BE2C (cell line): ENCODE results near the gene NTRK1.

Experiments
- DNase-seq: peaks from one replicate; pipeline ENCODE4 v3.0.0-alpha.2; 2020
- H3K27me3 ChIP-seq: fragments of 250-450 bp; sonication (Bioruptor Pico); 2 replicates; pipeline ENCODE4 v1.5.1; 2020; ENCODE audit warnings: mild to moderate bottlenecking
- H3K36me3 ChIP-seq: fragments of 250-450 bp; sonication (Bioruptor Pico); 2 replicates; pipeline ENCODE4 v1.5.1; 2020; ENCODE audit warnings: mild to moderate bottlenecking
- H3K4me1 ChIP-seq: fragments of 250-450 bp; sonication (Bioruptor Pico); 2 replicates; pipeline ENCODE4 v1.5.1; 2020
- H3K4me3 ChIP-seq: 2 replicates; pipeline ENCODE4 v1.5.1; 2011; ENCODE audit warnings: low read depth, low read length
- H3K9me3 ChIP-seq: fragments of 250-450 bp; sonication (Bioruptor Pico); 2 replicates; pipeline ENCODE4 v1.5.1; 2020
- TF ChIP-seq, protein P1 (sequence below): IDR thresholded peaks from 2 replicates; pipeline ENCODE4 v1.5.1; 2012; ENCODE audit warnings: mild to moderate bottlenecking, low read depth, low read length

Gene NTRK1

GRCh38 chr1:156822680-156823079 lies 38.0 kb upstream of the NTRK1 start:
- no peaks in the 10 kb centered on the region for H3K9me3 ChIP-seq
- TF ChIP-seq, protein P1, sequence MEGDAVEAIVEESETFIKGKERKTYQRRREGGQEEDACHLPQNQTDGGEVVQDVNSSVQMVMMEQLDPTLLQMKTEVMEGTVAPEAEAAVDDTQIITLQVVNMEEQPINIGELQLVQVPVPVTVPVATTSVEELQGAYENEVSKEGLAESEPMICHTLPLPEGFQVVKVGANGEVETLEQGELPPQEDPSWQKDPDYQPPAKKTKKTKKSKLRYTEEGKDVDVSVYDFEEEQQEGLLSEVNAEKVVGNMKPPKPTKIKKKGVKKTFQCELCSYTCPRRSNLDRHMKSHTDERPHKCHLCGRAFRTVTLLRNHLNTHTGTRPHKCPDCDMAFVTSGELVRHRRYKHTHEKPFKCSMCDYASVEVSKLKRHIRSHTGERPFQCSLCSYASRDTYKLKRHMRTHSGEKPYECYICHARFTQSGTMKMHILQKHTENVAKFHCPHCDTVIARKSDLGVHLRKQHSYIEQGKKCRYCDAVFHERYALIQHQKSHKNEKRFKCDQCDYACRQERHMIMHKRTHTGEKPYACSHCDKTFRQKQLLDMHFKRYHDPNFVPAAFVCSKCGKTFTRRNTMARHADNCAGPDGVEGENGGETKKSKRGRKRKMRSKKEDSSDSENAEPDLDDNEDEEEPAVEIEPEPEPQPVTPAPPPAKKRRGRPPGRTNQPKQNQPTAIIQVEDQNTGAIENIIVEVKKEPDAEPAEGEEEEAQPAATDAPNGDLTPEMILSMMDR, result no peak
- DNase-seq, result no peak
- H3K4me3 ChIP-seq, result no peak overlapping the region
- H3K27me3 ChIP-seq, result no peaks in the 10 kb centered on the region
- H3K4me1 ChIP-seq, result no peaks in the 10 kb centered on the region
- H3K36me3 ChIP-seq, result no peaks in the 10 kb centered on the region

DNA sequence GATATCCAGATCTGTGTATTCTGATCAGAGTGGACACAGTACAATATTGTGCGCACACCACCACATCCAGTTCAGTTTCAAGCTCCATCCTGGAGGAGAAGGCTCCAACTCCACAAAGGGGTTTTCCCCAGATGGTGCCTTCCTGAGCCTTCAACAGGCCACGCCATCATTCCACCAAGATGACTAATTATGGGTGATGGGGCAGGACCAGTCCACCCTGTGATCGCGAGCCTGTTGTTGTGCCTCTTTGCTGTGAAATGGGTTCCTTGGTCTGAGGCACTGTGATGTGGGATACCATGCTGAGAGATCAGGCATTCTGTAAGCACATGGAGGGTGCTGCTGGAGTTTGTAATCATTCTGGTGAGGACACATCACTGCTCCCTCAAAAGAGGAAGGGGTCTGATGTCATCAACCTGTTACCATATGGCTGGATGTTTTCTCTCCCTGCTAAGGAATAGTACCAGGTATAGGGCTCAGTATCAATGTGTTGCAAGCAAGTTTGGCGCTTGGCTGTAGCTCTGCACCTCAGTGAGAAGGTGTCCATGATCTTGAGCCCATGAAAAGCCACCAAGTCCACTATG lies 37.4 kb upstream of the NTRK1 start:
- Histone ChIP-seq H3K36me3 (no peaks in the 10 kb centered on the region), H3K27me3 (no peaks in the 10 kb centered on the region), H3K4me3 (no peak overlapping the region), H3K9me3 (no peaks in the 10 kb centered on the region), H3K4me1 (no peaks in the 10 kb centered on the region)
- TF ChIP-seq, protein P1, result no peak
- no peak for DNase-seq

GRCh38 chr1:156826630-156827029 lies 34.0 kb upstream of the NTRK1 start:
- Histone ChIP-seq H3K4me3 (no peak overlapping the region), H3K36me3 (no peaks in the 10 kb centered on the region), H3K27me3 (no peaks in the 10 kb centered on the region), H3K4me1 (no peaks in the 10 kb centered on the region), H3K9me3 (no peaks in the 10 kb centered on the region)
- TF ChIP-seq, protein P1, result no peak
- no peak for DNase-seq

DNA sequence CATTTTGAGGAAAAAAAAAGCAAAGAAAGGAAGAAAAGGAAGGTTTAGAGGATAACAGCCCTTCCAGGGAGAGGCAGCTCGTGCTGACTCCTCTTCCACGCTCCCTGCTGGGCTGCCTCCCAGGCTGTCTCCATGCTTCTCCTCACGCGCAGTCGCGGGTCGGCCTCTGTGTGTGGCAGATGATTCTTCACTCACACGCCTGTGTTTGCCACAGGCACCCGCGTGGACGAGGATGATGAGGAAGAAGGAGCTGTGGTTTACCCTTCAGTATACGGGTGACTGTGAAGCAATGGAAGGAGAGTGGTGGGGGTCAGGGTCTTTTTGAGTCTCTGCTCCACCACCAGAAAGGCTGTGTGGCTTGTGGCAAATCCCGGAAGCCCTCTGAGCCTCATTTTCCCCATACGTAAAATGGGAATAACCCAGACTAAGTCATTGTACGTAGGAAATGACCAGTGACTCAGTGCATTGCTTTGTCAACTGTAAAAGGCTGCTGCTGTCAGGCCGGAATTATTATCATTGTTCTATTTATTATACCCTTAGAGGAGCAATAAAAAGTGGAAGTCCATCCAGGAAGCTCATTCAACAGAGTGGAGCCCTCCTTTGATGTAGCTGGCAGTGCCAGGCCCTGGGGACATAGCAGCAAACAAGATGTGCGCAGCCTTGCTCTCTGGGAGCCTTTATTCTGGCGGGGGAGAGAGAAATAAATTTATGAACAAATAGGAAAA lies 32.1 kb upstream of the NTRK1 start:
- TF ChIP-seq, protein P1, result no peak
- Histone ChIP-seq H3K27me3 (no peaks in the 10 kb centered on the region), H3K36me3 (no peaks in the 10 kb centered on the region), H3K4me1 (no peaks in the 10 kb centered on the region), H3K4me3 (no peak overlapping the region), H3K9me3 (no peaks in the 10 kb centered on the region)
- no peak for DNase-seq

DNA sequence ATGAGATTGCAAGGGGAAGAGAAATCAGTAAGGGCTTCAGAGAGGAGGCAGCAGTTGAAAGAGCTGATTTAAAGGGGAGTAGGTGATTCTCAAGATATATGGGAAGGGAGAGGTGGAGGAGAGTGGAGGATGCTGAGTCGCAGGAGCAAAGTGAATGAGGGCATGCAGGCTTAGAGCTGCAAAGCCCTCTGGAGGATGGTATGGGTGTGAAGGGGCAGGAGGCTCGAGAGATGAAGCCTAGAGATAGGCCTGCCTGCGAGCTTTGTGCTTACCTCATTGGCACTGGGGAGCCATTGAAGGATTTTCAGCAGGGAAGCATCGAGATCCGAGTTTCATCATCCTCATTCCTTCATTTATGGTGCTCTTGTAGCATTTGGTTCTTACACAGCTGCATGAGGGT lies 28.2 kb upstream of the NTRK1 start:
- TF ChIP-seq, protein P1, result no peak
- H3K27me3 ChIP-seq, result no peaks in the 10 kb centered on the region
- no peak for DNase-seq
- no peaks in the 10 kb centered on the region for H3K9me3 ChIP-seq
- no peaks in the 10 kb centered on the region for H3K36me3 ChIP-seq
- H3K4me1 ChIP-seq, result no peaks in the 10 kb centered on the region
- H3K4me3 ChIP-seq, result no peak overlapping the region

DNA sequence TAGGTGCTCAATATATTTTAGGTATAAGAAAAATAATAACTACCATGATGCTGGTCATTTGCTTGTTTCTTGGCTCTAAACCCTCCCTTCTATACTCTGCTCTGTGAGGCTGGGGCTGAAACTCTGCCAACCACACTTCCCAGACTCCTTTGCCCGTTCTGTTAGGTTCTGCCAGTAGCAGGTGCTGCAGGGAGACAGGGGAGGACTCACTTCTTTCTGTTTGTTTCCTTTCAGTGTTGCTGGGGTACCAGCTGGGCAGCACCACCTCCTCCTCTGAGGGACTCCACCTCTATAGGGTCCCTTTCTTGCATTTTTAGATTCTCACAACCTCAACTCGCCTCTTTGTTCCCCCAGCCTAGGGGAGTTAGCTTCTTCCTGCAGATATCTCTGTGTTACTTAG lies 27.1 kb upstream of the NTRK1 start:
- TF ChIP-seq, protein P1, result no peak
- H3K27me3 ChIP-seq, result no peaks in the 10 kb centered on the region
- H3K36me3 ChIP-seq, result no peaks in the 10 kb centered on the region

More for the DNA sequence above, 27.1 kb upstream of the NTRK1 start:
- no peaks in the 10 kb centered on the region for H3K9me3 ChIP-seq
- no peaks in the 10 kb centered on the region for H3K4me1 ChIP-seq
- no peak overlapping the region for H3K4me3 ChIP-seq
- DNase-seq, result no peak
